GM21619 (cell line): ENCODE measurements around the gene HMGN2.
"Not testable (repeated sequence)": the region's sequence is repeated elsewhere in the genome, so short reads cannot be mapped to it uniquely, and the experiment has no call there.

Experiments
- ATAC-seq: cut with Tn5 transposase; IDR thresholded peaks from one replicate; pipeline ENCODE4 v1.9.1; 2021; ENCODE audit not compliant: unreplicated experiment

The HMGN2 gene

GRCh38 chr1:26476958-26477357, 4.7 kb downstream of the HMGN2 start:
- no peak for ATAC-seq

GRCh38 chr1:26477446-26478152, 5.4 kb downstream of the HMGN2 start:
- no peak for ATAC-seq

GRCh38 chr1:26478159-26478558, 5.9 kb downstream of the HMGN2 start:
- no peak for ATAC-seq

- ATAC-seq, result no peak
These were observed 6.7 kb downstream of the HMGN2 start for GRCh38 chr1:26478988-26479387.

- ATAC-seq, result no peak
These were observed 10.7 kb downstream of the HMGN2 start for GRCh38 chr1:26482921-26483320.

GRCh38 chr1:26483980-26484379, 11.7 kb downstream of the HMGN2 start:
- ATAC-seq, result no peak

- ATAC-seq, result no peak
These were observed 17.9 kb downstream of the HMGN2 start for GRCh38 chr1:26490155-26490554.

- ATAC-seq, result no peak
These were observed 21.0 kb downstream of the HMGN2 start for GRCh38 chr1:26493267-26493666.

- ATAC-seq, result no peak
These were observed 21.7 kb downstream of the HMGN2 start for GRCh38 chr1:26493938-26494337.

- no peak for ATAC-seq
These were observed 24.6 kb downstream of the HMGN2 start for GRCh38 chr1:26496861-26497260.

GRCh38 chr1:26498894-26499293, 26.7 kb downstream of the HMGN2 start:
- no peak for ATAC-seq

- peak; percentile 52 for ATAC-seq
These were observed 28.4 kb downstream of the HMGN2 start for GRCh38 chr1:26500488-26501175.

GRCh38 chr1:26510711-26511110, 38.5 kb downstream of the HMGN2 start:
- ATAC-seq, result not testable (repeated sequence)

- ATAC-seq, result not testable (repeated sequence)
These were observed 43.6 kb downstream of the HMGN2 start for GRCh38 chr1:26515836-26516235.

GRCh38 chr1:26516987-26517765, 44.9 kb downstream of the HMGN2 start:
- no peak for ATAC-seq

- ATAC-seq, result no peak
These were observed 45.5 kb downstream of the HMGN2 start for GRCh38 chr1:26517766-26518049.

- ATAC-seq, result no peak
These were observed 46.1 kb downstream of the HMGN2 start for GRCh38 chr1:26518355-26518754.

- no peak for ATAC-seq
These were observed 48.1 kb downstream of the HMGN2 start for GRCh38 chr1:26520339-26520738.

GRCh38 chr1:26521669-26522030, 49.4 kb downstream of the HMGN2 start:
- no peak for ATAC-seq

- ATAC-seq, result no peak
These were observed 49.8 kb downstream of the HMGN2 start for GRCh38 chr1:26522073-26522472.

- ATAC-seq, result no peak
These were observed 51.9 kb downstream of the HMGN2 start for GRCh38 chr1:26524181-26524580.
